HUDEP-2 (cell line): ENCODE measurements around the gene ARHGAP15.

Source experiments
- DNase-seq, 76 experiments: peaks; one replicate each; lab custom pipeline; 2025; ENCODE audit not compliant: unreplicated experiment in 76 of 76; lab: John Stamatoyannopoulos, UW

Gene ARHGAP15

DNA sequence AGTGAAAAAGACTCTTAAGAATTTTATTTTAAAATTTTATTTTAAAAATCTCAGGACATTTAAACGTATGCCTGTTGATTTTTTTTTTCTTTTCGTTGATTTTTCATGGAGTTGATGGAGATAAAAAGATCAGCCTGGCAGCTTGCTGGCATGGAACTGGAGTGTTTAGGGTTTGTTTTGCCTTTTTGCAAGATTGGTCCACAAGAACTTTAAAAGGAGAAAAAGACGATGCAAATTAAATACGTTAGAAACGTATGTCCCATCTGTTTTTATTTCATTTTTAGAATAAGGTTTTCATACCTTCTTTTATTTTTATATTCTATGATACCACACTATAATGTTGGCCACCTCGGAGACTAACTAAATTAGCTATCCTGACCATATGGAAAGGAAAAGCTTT lies 254.9 kb downstream of the ARHGAP15 start:
- DNase-seq: no peak

- no peak for DNase-seq
These were observed 261.0 kb downstream of the ARHGAP15 start for GRCh38 chr2:143390171-143390570.

- no peak for DNase-seq
These were observed 263.1 kb downstream of the ARHGAP15 start for GRCh38 chr2:143392358-143392757.

DNA sequence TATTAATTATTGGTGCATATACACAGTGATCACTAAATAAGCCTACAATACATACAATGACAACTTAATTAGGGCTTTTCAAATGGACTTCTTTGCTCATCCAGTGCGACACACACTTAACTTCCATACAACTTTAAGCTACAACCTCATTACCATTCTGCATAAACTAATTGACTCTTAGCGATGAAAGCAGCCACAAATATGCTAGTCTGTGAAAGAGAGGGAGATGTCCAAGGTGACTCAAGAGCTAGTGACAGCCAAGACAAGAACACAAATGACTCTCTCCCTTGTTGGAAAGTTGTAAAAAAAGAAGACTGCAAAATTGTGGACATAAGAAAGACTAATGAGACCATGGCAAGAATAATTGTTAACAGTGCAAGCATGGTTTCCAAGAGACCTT lies 264.8 kb downstream of the ARHGAP15 start:
- DNase-seq: no peak

DNA sequence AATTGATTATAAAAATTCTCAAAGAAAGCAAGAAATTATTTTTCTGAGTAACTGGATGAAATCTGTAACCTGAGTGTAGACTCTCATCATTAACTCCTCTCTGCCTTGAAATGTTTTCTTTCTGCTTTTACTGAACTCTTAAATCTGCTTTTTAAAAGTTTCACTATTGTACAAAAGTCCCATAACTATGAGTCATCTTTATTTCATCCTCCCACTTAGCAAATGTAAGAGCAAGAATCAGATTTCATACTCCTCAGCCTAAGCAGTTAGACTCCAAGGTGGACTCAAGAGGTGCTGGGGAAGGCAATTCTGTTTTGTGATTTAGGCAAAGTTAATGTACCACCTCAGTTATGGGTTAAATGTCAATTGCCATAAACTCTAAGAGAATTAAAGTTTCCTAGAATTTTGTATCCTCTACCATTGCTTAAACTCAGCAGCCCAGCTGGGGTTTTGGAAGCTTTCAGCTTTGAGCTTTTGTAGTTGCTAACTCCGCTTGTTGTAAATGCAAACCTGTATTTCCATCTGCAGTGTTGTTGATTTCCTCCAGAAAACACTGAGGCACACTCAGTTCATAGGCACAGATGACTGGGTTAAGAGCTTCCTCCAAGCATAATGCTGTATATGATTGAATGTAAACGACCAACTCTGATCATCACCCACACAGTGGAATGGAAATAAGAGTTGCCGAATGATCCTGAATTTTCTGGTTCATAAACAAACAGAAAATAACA lies 268.8 kb downstream of the ARHGAP15 start:
- no peak for DNase-seq

DNA sequence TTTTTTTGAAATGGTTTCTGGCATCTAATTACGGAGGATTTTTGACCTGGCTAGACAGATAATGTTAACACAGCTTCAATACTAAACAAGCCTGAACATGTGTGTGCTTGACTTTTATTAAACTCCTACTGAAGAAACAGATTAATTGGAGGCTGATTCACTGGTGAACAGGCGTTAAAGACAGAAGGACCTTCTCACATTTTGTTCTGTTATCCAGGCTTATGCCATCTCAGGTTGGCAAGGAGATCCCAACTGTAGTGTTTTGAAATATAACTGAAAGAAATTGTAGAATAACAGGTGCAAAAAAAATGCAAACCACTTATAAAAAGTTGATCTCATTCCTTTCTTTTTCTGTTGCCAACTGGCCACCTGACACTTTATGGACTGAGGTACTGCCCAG lies 269.6 kb downstream of the ARHGAP15 start:
- DNase-seq: no peak

DNA sequence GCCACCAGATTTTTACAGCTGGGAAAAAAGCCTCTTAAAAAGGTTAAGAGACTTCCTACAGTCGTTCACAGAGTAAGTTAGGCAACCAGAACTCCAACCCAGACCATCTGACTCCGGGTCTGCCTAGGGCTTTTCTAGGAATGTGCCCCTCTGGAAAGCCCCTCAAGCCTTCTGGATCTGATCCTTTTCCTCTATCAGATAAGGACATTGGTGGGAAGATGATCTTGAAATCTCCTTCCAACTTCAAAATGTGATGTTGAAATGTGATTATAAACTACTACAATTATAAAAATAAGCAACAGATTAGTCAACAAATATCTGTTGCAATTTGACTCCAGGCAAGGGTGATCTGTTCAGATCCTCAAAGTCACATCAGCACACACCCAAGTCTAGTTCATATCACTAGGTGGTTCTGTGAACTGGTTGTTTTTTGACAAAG lies 270.4 kb downstream of the ARHGAP15 start:
- no peak for DNase-seq

DNA sequence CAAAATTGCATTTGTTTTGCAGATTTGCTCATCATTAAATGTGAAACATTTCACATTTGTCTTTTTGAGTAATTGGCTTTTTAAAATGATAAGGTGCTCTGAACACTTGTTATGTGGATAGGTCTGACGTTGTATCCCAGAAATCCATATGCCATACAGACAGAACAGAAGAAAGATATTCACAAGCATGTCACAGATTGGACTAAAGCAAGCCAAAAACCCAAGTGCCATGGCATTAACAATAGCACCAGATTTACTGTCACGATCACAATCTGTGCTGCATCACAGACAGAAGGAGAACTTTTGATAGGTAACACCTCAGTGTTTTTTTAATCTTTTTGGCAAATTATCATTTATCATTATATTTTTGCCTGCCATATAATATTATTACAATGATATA lies 272.6 kb downstream of the ARHGAP15 start:
- no peak for DNase-seq

DNA sequence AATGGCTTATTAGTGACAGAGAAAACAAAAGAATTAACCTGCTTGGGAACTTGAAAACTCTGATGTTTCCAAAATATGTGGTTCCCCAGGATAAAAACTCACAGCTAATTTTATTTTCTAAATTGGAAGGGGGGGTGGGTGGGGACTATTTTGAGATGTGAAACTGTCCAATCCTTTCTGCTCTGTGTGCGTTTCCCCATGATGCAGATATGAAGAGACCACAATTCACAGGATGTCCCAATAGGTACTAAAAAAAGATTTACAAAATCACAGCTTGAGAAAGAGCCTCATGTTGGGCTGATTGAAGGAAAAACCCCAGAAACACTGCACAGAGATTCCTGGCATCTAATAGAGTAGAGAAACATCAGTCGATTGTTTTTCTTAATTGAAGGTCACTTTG lies 273.2 kb downstream of the ARHGAP15 start:
- DNase-seq: no peak

DNA sequence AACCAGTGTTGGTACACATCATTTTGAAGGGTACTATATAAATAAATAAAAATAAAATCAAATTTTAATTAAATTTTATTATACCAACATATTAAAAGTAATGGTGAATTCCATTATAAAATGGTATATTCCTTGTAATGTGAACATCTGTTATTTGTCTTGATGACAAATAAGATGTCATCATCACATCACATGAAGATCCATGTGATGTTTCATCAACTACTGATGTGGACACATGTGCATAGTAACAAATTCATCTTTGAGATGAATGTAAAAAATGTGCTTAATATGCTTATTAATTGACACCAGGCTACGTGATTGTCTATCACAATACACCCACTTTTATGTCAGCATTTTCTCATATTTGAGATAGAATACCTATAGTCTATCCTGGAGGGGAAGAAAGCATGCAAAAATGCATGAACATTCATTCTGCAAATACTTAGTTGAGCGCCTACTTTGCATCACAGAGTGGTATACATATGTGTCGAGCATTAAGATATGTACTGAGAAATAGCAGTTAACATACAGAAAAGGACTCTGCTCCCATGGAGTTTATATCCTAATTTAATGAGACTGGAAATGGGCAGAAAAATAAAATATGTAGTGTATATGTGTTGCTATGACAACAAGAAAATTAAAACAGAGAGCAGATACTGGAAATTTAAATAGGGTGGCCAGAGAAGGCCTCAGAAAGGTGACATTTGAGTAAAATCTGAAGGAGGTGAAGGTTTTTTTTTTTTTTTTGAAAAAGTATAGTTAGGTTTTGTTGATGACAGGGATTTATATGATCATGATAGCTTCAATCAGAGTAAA lies 281.1 kb downstream of the ARHGAP15 start:
- DNase-seq: no peak

GRCh38 chr2:143415571-143415970 lies 286.4 kb downstream of the ARHGAP15 start:
- DNase-seq: no peak

- DNase-seq: no peak
These were observed 288.2 kb downstream of the ARHGAP15 start for GRCh38 chr2:143417428-143417827.

GRCh38 chr2:143420313-143420712 lies 291.1 kb downstream of the ARHGAP15 start:
- no peak for DNase-seq

- DNase-seq: no peak
These were observed 293.5 kb downstream of the ARHGAP15 start for GRCh38 chr2:143422681-143423080.

- DNase-seq: no peak
These were observed 296.7 kb downstream of the ARHGAP15 start for GRCh38 chr2:143425896-143426295.

- DNase-seq: no peak
These were observed 297.1 kb downstream of the ARHGAP15 start for GRCh38 chr2:143426296-143426695.

DNA sequence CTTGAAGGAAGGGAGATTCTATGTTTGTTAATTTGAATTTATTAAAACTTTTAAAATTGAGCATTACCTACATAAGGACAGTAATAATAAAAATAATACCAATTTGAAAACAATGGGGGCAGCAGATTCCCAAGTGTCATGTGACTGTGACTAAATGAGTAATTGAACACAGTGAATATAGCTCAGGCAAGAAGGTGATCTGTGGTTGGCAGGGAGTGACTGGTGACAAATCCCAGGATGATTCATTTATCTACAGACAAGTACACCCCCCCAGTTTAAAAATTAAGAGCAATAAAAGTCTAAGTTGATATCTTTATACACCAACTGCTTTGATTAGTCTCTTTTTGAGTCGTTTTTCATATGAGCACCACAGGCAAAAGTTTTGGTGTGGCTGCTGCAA lies 299.5 kb downstream of the ARHGAP15 start:
- no peak for DNase-seq

DNA sequence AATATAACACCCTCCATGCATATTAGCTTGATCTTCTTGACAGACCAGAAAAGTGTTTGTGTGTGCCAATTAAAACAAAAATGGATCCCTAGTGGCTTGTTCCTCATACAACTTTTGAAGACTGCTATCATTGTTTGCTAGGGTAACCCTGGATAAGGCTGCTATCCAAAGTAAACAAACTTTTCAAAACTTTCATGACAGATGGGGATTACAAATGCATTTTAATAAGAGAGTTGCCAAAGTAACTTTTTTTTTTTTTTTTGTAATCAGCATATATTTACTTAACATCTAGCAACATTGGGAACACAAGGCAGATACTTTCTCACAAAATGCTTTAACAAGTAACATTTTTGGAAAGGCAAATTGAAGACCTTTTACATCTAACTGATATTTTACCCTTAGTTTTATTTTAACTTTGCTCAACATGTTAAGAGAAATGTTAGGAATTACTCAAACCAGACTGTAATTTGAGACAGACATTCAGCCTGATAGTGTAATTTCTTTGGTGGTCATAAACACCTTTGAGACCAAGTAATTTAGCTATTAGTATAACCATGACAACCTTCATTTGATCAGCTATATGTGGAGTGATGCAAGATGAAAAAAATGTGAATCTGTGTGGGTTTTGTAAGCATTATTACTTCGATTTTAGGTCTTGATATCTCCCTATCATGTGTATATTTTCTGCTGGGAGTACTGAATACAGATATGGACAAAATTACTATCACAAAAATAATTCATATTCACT lies 300.9 kb downstream of the ARHGAP15 start:
- DNase-seq: no peak

GRCh38 chr2:143431316-143431715 lies 302.1 kb downstream of the ARHGAP15 start:
- DNase-seq: no peak

DNA sequence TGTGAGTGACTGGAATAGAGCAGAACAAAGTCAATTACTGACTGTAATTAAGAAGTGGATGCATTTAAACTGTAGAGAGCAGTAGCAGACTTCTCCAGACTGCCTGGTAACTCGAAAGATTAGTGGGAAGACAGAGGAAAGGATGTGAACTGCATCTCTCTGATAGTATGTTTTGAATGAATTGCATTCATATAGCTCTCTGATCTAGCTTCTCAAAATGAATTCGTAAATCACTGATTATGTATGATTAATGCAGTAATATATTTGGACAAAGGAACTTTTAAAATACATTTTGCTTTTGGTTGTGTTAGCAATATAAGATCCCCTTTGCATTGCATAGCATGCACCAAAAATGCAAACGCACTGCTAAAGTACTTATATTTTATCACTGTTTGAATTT lies 304.0 kb downstream of the ARHGAP15 start:
- no peak for DNase-seq

GRCh38 chr2:143433840-143434239 lies 304.6 kb downstream of the ARHGAP15 start:
- no peak for DNase-seq
